ENCODE results near the gene NPLOC4. TPM values are rescaled to one million over a fixed set of nuclear protein-coding genes. Genes with fewer than 3 reads are reported as not detected.
"Not testable (repeated sequence)": the region's sequence is repeated elsewhere in the genome, so short reads cannot be mapped to it uniquely, and the experiment has no call there.

The NPLOC4 gene
- total RNA-seq, 1 experiment from 2014 or later = 208 TPM

GRCh38 chr17:81532490-81533287, 104.2 kb downstream of the NPLOC4 start:
- no peak overlapping the region for H2AFZ ChIP-seq
- H3K27me3 ChIP-seq (ENCODE audit: insufficient read depth, low read depth) = peaks cover 8% of the 10 kb centered on the region; the same call in 1 of the 2 replicates
- intact Hi-C loops (cut with micrococcal nuclease; ENCODE audit: unreplicated experiment) = no loop called here
- H3K9me3 ChIP-seq (ENCODE audit: insufficient read depth, low read depth) = no peaks in the 10 kb centered on the region
- no peak overlapping the region for H3K27ac ChIP-seq
- H3K4me1 ChIP-seq (replicated peaks; ENCODE audit: insufficient read depth) = no peaks in the 10 kb centered on the region
- no TSS peak for BruUV-seq (replicated peaks)
- H3K9me2 ChIP-seq (ENCODE audit: insufficient read depth) = no peaks in the 10 kb centered on the region
- no peak for DNase-seq
- ChIA-PET POLR2A (ENCODE audit: unreplicated experiment) (no interaction called here), CTCF (no interaction called here)
- no peaks in the 10 kb centered on the region for H3F3A ChIP-seq (ENCODE audit: insufficient read depth, low read depth)
- no peaks in the 10 kb centered on the region for H3K79me2 ChIP-seq (ENCODE audit: low read depth)
- no peak overlapping the region for H3K4me2 ChIP-seq
- no peaks in the 10 kb centered on the region for H4K20me1 ChIP-seq (ENCODE audit: insufficient read depth)
- TF ChIP-seq EZH2 (IDR thresholded peaks at IDR 0.05; ENCODE audit: low read depth) (no peak), CTCF (conservative IDR thresholded peaks at IDR 0.05) (no peak)
- H3K36me3 ChIP-seq (ENCODE audit: low read depth) = no peaks in the 10 kb centered on the region
- H3K4me3 ChIP-seq = no peak overlapping the region

GRCh38 chr17:81531998-81532404, 104.9 kb downstream of the NPLOC4 start:
- CTCF ChIA-PET; H4K20me1 ChIP-seq (ENCODE audit: insufficient read depth); H3K4me2 ChIP-seq; BruUV-seq (replicated peaks); H2AFZ ChIP-seq; DNase-seq; H3K27ac ChIP-seq; intact Hi-C loops (cut with micrococcal nuclease; ENCODE audit: unreplicated experiment); H3K27me3 ChIP-seq (ENCODE audit: insufficient read depth, low read depth); H3K9me2 ChIP-seq (ENCODE audit: insufficient read depth); H3K36me3 ChIP-seq (ENCODE audit: low read depth); H3K9me3 ChIP-seq (ENCODE audit: insufficient read depth, low read depth); H3K4me1 ChIP-seq (replicated peaks; ENCODE audit: insufficient read depth); H3F3A ChIP-seq (ENCODE audit: insufficient read depth, low read depth); H3K4me3 ChIP-seq; H3K79me2 ChIP-seq (ENCODE audit: low read depth); POLR2A ChIA-PET (ENCODE audit: unreplicated experiment): not testable (repeated sequence)

GRCh38 chr17:81531013-81531412, 105.9 kb downstream of the NPLOC4 start:
- H3K9me3 ChIP-seq (ENCODE audit: insufficient read depth, low read depth); H3K9me2 ChIP-seq (ENCODE audit: insufficient read depth); DNase-seq; H3K4me3 ChIP-seq; H4K20me1 ChIP-seq (ENCODE audit: insufficient read depth); POLR2A ChIA-PET (ENCODE audit: unreplicated experiment); H3K36me3 ChIP-seq (ENCODE audit: low read depth); H3K4me2 ChIP-seq; CTCF ChIA-PET; intact Hi-C loops (cut with micrococcal nuclease; ENCODE audit: unreplicated experiment); BruUV-seq (replicated peaks); H3F3A ChIP-seq (ENCODE audit: insufficient read depth, low read depth); H3K4me1 ChIP-seq (replicated peaks; ENCODE audit: insufficient read depth); H3K27ac ChIP-seq; H2AFZ ChIP-seq; H3K79me2 ChIP-seq (ENCODE audit: low read depth); H3K27me3 ChIP-seq (ENCODE audit: insufficient read depth, low read depth): not testable (repeated sequence)

GRCh38 chr17:81529437-81529803, 107.5 kb downstream of the NPLOC4 start:
- POLR2A ChIA-PET (ENCODE audit: unreplicated experiment) = no interaction called here
- Histone ChIP-seq H3F3A (ENCODE audit: insufficient read depth, low read depth) (no peaks in the 10 kb centered on the region), H3K27me3 (ENCODE audit: insufficient read depth, low read depth) (peaks cover 8% of the 10 kb centered on the region; the same call in 1 of the 2 replicates), H3K9me2 (ENCODE audit: insufficient read depth) (no peaks in the 10 kb centered on the region), H3K4me2 (no peak overlapping the region), H4K20me1 (ENCODE audit: insufficient read depth) (no peaks in the 10 kb centered on the region), H3K4me3 (no peak overlapping the region), H3K4me1 (replicated peaks; ENCODE audit: insufficient read depth) (no peaks in the 10 kb centered on the region), H3K9me3 (ENCODE audit: insufficient read depth, low read depth) (no peaks in the 10 kb centered on the region), H2AFZ (no peak overlapping the region), H3K36me3 (ENCODE audit: low read depth) (no peaks in the 10 kb centered on the region), H3K27ac (no peak overlapping the region), H3K79me2 (ENCODE audit: low read depth) (no peaks in the 10 kb centered on the region)
- no TSS peak for BruUV-seq (replicated peaks)
- CTCF ChIA-PET = no interaction called here
- TF ChIP-seq EZH2 (IDR thresholded peaks at IDR 0.05; ENCODE audit: low read depth) = no peak
- no peak for TF ChIP-seq CTCF (conservative IDR thresholded peaks at IDR 0.05)
- no peak for DNase-seq
- intact Hi-C loops (cut with micrococcal nuclease; ENCODE audit: unreplicated experiment) = no loop called here
